Measurements from ENCODE around the gene CABP4. TPM values are rescaled to one million over a fixed set of nuclear protein-coding genes. Genes with fewer than 3 reads are reported as not detected.

The CABP4 gene
- polyA plus RNA-seq, 6 donors from 2014 or later: 1.5 to 6.8 (median 2.1) TPM; not detected in 1

DNA sequence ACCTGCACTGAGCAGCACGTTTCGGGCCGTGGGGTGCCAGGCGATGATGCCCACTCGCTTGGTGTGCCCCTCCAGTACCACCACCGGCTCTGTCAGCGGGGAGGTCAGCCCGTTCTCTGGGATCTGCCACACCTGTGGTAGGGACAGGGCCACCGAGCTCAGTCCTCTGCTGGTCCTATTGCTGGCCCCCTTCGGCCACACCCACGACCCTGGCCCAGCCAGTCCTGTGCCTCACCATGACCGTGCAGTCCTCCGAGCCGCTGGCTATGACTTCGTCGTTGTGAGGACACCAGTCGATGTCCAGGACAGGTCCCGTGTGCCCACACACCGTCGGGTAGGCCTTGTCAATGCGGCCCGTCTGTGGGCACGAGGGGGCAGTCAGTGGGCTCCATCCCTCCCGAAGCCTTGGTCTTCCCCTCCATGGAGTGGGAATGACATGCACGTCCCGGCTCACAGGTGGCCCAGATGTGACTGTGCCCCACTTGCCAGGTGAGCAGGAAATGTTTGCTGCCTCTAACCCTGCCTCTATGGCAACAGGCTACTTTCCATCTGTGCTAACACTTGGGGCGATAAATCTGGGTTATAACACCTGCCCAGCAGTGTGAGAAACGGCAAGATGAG is 13.3 kb upstream of the CABP4 start:
- Mint-ChIP-seq H3K36me3 (peaks cover 0 to 2% of the 10 kb centered on the region in 2 donors), H3K27me3 (no peaks in the 10 kb centered on the region), H3K27ac (peak overlapping the region; percentile 67 to 97 (median 94)), H3K9me3 (no peaks in the 10 kb centered on the region), H3K4me1 (peaks cover 59 to 84% (median 80%) of the 10 kb centered on the region in 3 donors), H3K4me3 (peak overlapping the region; percentile 66 to 97 (median 77))
- DNase-seq (peak; percentile 24), ATAC-seq (ENCODE audit: low read depth in 2 of 2) (peak; percentile 9 to 12)

- ATAC-seq (ENCODE audit: low read depth in 2 of 2) (peak in 1 of 2 donors; percentile 0), DNase-seq (no peak)
- peak overlapping the region; percentile 64 to 97 (median 94) for H3K27ac Mint-ChIP-seq
These were observed 12.4 kb upstream of the CABP4 start for GRCh38 chr11:67442504-67443404.

GRCh38 chr11:67445515-67445914 is 9.6 kb upstream of the CABP4 start:
- no peaks in the 10 kb centered on the region for H3K9me3 Mint-ChIP-seq
- peaks cover 54 to 88% (median 82%) of the 10 kb centered on the region in 3 donors for H3K4me1 Mint-ChIP-seq
- no peaks in the 10 kb centered on the region for H3K36me3 Mint-ChIP-seq
- DNase-seq: no peak
- no peaks in the 10 kb centered on the region for H3K27me3 Mint-ChIP-seq
- peak overlapping the region; percentile 68 to 91 (median 84) for H3K4me3 Mint-ChIP-seq
- H3K27ac Mint-ChIP-seq: peak overlapping the region; percentile 28 to 98 (median 95)
- ATAC-seq (ENCODE audit: low read depth in 2 of 2): no peak

More at GRCh38 chr11:67442504-67443404, 12.4 kb upstream of the CABP4 start:
- Mint-ChIP-seq H3K4me1 (peaks cover 60 to 87% (median 84%) of the 10 kb centered on the region in 3 donors), H3K9me3 (no peaks in the 10 kb centered on the region), H3K27me3 (no peaks in the 10 kb centered on the region), H3K4me3 (peak overlapping the region; percentile 71 to 88 (median 79)), H3K36me3 (no peaks in the 10 kb centered on the region)

DNA sequence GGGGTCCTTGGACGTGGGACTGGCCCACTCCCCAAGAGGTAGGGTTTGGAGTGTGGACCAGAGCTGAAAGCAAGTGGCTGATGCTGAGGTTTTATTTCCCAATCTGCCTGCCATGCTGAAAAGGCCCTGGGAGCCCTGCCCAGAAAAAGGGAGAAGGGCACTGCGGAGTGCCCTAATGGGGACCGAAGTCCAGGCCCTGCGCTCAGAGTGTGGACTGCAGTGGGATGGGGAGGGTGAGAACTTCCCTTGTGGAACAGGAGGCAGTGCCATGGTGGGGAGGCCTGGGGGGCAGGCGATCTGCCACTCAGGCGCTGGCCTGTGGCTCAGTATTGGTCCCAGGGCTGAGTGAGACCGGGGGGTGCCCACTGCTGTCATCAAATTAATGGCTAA is 6.9 kb upstream of the CABP4 start:
- Mint-ChIP-seq H3K27ac (peak overlapping the region in 3 of 6 donors; percentile 37 to 81 (median 81)), H3K4me1 (peaks cover 38 to 81% (median 66%) of the 10 kb centered on the region in 3 donors), H3K36me3 (no peaks in the 10 kb centered on the region), H3K4me3 (peak overlapping the region in 1 of 8 donors; percentile 55), H3K9me3 (no peaks in the 10 kb centered on the region), H3K27me3 (no peaks in the 10 kb centered on the region)
- DNase-seq (no peak), ATAC-seq (ENCODE audit: low read depth in 2 of 2) (no peak)

DNA sequence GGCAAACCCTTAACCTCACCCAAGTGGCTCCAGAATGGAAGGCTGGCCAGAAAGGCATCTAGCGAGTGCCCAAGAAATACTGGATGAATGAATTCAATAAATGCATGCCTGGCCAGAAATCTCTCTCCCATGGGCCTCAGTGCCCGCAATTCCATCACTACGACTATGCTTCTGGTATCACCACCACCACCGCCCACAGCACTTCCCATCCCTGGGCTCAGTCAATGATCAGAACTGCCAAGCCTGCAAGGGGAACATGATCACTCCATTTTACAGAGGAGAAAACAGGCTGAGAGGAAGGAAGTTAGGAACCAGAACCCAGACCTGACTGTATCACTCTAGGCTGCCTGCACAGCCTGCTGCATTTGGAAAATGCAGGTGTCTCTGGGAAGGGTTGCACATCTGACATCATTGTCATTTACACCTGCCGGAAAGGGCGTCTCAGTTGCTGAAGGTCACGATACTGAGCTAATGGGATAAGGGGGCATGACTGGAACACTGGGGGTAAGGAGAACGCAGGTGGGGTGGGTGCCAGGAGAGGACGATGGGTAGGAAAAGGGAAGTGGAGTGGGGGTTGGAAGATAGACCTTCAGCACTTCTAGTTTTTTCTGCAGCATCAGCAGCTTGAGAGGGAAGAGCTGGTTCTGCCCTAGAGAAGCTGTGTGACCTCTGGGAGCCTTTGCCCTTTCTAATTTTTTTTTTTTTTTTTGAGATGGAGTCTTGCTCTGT is 5.9 kb upstream of the CABP4 start:
- H3K9me3 Mint-ChIP-seq: no peaks in the 10 kb centered on the region

GRCh38 chr11:67450796-67451657 is 4.1 kb upstream of the CABP4 start:
- DNase-seq: no peak
- no peaks in the 10 kb centered on the region for H3K36me3 Mint-ChIP-seq
- no peaks in the 10 kb centered on the region for H3K9me3 Mint-ChIP-seq
- H3K4me3 Mint-ChIP-seq: peak overlapping the region in 2 of 8 donors; percentile 30 to 76
- no peaks in the 10 kb centered on the region for H3K27me3 Mint-ChIP-seq
- no peak for ATAC-seq (ENCODE audit: low read depth in 2 of 2)
- H3K27ac Mint-ChIP-seq: peak overlapping the region in 3 of 6 donors; percentile 49 to 74 (median 56)
- peaks cover 27 to 64% (median 52%) of the 10 kb centered on the region in 3 donors for H3K4me1 Mint-ChIP-seq

More for the DNA sequence above, 5.9 kb upstream of the CABP4 start:
- ATAC-seq (ENCODE audit: low read depth in 2 of 2) (no peak), DNase-seq (no peak)
- H3K27me3 Mint-ChIP-seq: no peaks in the 10 kb centered on the region
- H3K36me3 Mint-ChIP-seq: no peaks in the 10 kb centered on the region
- peak overlapping the region in 5 of 6 donors; percentile 12 to 86 (median 59) for H3K27ac Mint-ChIP-seq
- peak overlapping the region in 5 of 8 donors; percentile 9 to 77 (median 50) for H3K4me3 Mint-ChIP-seq
- peaks cover 38 to 74% (median 59%) of the 10 kb centered on the region in 3 donors for H3K4me1 Mint-ChIP-seq

- DNase-seq (no peak), ATAC-seq (ENCODE audit: low read depth in 2 of 2) (no peak)
- Mint-ChIP-seq H3K4me1 (peaks cover 24 to 58% (median 47%) of the 10 kb centered on the region in 3 donors), H3K27ac (peak overlapping the region in 1 of 6 donors; percentile 49), H3K9me3 (no peaks in the 10 kb centered on the region), H3K27me3 (no peaks in the 10 kb centered on the region), H3K4me3 (peak overlapping the region in 1 of 8 donors; percentile 30), H3K36me3 (no peaks in the 10 kb centered on the region)
These were observed 3.5 kb upstream of the CABP4 start for GRCh38 chr11:67451658-67451976.

DNA sequence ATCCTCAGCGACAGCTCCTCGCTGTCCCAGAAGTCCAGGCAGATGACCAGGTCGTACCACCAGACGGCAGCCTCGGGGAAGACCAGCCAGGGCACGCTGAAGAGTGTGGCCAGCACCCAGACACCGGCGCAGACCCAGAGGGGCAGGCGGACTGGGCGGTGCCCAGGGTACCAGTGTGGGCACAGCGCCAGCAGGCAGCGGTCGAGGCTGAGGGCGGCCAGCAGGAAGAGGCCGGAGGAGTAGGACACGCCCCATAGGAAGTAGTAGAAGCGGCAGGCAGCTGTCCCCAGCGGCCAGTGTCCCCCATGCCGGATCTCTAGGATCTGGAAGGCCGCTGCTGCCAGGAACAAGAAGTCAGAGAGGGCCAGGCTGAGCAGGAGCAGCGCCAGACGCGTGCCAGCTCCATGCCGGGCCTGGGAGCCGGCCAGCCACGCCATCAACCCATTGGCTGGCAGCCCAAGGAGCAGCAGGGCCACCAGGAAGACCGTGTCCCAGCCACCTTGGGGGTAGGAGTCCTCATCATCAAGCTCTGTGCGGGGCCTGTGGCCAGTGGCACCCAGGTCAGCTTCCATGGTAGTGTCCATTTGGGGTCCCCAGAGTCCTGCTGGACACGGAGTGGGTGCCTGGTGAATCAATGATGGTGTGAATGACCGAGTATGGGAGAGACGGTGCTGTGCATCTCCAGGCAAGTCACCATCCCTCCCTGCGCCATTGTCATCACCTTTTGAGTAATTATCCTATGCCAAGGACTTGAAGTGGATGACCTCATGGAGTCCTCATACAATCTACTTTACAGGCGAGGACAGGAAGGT is 2.8 kb upstream of the CABP4 start, which contains the start of gene GPR152:
TSS of gene GPR152 (minus strand) at position 589 of the 812 bp plus-strand sequence. CDS start at position 584, 5 bp downstream.
- Mint-ChIP-seq H3K4me3 (peak within 1 kb of the TSS in 1 of 8 donors; percentile 47), H3K36me3 (no peaks in the 10 kb centered on the region), H3K9me3 (no peaks in the 10 kb centered on the region), H3K27me3 (no peaks in the 10 kb centered on the region), H3K27ac (peak within 1 kb of the TSS in 4 of 6 donors; percentile 24 to 89 (median 46)), H3K4me1 (peaks cover 29 to 58% (median 53%) of the 10 kb centered on the region in 3 donors)
- DNase-seq (no peak), ATAC-seq (ENCODE audit: low read depth in 2 of 2) (no peak)

GRCh38 chr11:67453816-67454732 is 1.1 kb upstream of the CABP4 start:
- H3K9me3 Mint-ChIP-seq: no peaks in the 10 kb centered on the region
- H3K27ac Mint-ChIP-seq: peak overlapping the region in 1 of 6 donors; percentile 84
- no peak for DNase-seq
- no peaks in the 10 kb centered on the region for H3K36me3 Mint-ChIP-seq
- ATAC-seq (ENCODE audit: low read depth in 2 of 2): no peak
- peaks cover 30 to 59% (median 54%) of the 10 kb centered on the region in 3 donors for H3K4me1 Mint-ChIP-seq
- H3K27me3 Mint-ChIP-seq: no peaks in the 10 kb centered on the region
- H3K4me3 Mint-ChIP-seq: no peak overlapping the region

- H3K36me3 Mint-ChIP-seq: peaks cover 0 to 7% of the 10 kb centered on the region in 2 donors
- DNase-seq (no peak), ATAC-seq (ENCODE audit: low read depth in 2 of 2) (no peak)
- H3K27ac Mint-ChIP-seq: peak overlapping the region in 1 of 6 donors; percentile 89
- no peak overlapping the region for H3K4me3 Mint-ChIP-seq
- H3K27me3 Mint-ChIP-seq: no peaks in the 10 kb centered on the region
- H3K4me1 Mint-ChIP-seq: peaks cover 40 to 61% (median 58%) of the 10 kb centered on the region in 3 donors
- H3K9me3 Mint-ChIP-seq: no peaks in the 10 kb centered on the region
These were observed 1.0 kb downstream of the CABP4 start for GRCh38 chr11:67456068-67456705.

Data from naive B cell (primary cell).